ENCODE data around the gene TEFM. TPM values are rescaled to one million over a fixed set of nuclear protein-coding genes. Genes with fewer than 3 reads are reported as not detected.

Gene TEFM, protein sequence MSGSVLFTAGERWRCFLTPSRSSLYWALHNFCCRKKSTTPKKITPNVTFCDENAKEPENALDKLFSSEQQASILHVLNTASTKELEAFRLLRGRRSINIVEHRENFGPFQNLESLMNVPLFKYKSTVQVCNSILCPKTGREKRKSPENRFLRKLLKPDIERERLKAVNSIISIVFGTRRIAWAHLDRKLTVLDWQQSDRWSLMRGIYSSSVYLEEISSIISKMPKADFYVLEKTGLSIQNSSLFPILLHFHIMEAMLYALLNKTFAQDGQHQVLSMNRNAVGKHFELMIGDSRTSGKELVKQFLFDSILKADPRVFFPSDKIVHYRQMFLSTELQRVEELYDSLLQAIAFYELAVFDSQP
- total RNA-seq (18.7 TPM), polyA plus RNA-seq (16.6 TPM)
- long read RNA-seq, donor 1, partial matches to known transcripts = 0 of 2 reads
- long read RNA-seq, donor 1, other reads (novel, unspliced or antisense) = 0 of 2 reads
- long read RNA-seq, donor 2 = 0 reads
- long read RNA-seq, donor 3, transcript TEFM-202 (2 exons, 559 nt) = major isoform, 6 of 14 reads
- long read RNA-seq, donor 3, transcript TEFM-205 (4 exons, 1,891 nt) = major isoform, 6 of 14 reads
- long read RNA-seq, donor 3, partial matches to known transcripts = 0 of 14 reads
- long read RNA-seq, donor 3, other reads (novel, unspliced or antisense) = 0 of 14 reads
- long read RNA-seq, donor 4, partial matches to known transcripts = 0 of 2 reads
- long read RNA-seq, donor 4, other reads (novel, unspliced or antisense) = 0 of 2 reads
- long read RNA-seq, donor 5, transcript TEFM-205 (4 exons, 1,891 nt) = major isoform, 8 of 11 reads
- long read RNA-seq, donor 5, partial matches to known transcripts = 0 of 11 reads
- long read RNA-seq, donor 5, other reads (novel, unspliced or antisense) = 0 of 11 reads
- long read RNA-seq, donor 6, partial matches to known transcripts = 0 of 8 reads
- long read RNA-seq, donor 6, other reads (novel, unspliced or antisense) = 0 of 8 reads
- long read RNA-seq, donor 7, partial matches to known transcripts = 0 of 3 reads
- long read RNA-seq, donor 7, other reads (novel, unspliced or antisense) = 0 of 3 reads
- long read RNA-seq, donor 8, partial matches to known transcripts = 0 of 3 reads
- long read RNA-seq, donor 8, other reads (novel, unspliced or antisense) = 0 of 3 reads
- long read RNA-seq, donor 9, partial matches to known transcripts = 0 of 1 reads
- long read RNA-seq, donor 9, other reads (novel, unspliced or antisense) = 0 of 1 reads
- long read RNA-seq, donor 10, transcript TEFM-205 (4 exons, 1,891 nt) = major isoform, 5 of 7 reads
- long read RNA-seq, donor 10, partial matches to known transcripts = 0 of 7 reads
- long read RNA-seq, donor 10, other reads (novel, unspliced or antisense) = 0 of 7 reads

DNA sequence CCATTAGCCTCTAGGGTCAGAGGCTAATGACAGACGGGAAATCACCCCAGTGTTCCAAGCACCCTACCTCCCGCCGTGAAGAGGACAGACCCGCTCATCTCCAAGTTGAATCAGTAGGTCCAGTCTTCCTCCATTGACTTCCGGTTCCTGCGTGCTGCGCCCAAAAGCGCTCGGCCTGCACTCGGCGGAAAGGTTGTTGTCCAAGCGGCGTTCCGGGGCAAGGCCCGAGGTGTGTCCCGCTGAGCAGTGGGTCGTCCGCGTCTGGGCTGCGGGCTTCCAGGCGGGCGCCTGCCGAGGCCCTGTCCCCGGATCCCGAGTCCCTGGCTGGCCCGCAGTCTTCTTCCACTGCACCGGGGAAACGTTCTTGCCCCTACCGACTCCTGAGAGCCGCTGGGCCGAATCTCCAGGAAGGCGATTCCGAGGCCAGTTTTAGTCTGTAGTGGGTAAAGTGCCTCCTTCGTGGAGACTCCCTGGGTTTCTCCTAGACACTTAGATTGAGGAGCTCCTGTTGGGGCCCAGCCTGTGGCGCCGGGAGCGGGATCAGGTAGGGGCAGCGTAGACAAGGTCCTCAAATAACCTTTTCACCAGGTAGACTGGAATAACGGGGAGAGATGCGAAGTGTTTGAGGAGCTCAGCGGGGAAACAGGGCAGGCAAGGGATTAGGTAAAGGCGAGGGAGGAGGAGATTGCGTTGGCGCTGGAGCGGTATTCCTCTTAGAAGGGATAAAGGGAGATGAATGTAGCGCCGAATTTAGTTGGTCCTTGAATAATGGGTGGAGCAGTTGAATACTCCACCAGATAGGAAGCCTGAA, at the start of gene TEFM:
Gene TEFM (minus strand): TSS at position 138 of the 811 bp plus-strand sequence. CDS start 40 bp downstream, at position 98.
- peak within 1 kb of the TSS; percentile 86 to 92 for H3K4me3 ChIP-seq (ENCODE audit: low read length in 2 of 2)
- peak within 1 kb of the TSS; percentile 67 to 75 for H3K27ac ChIP-seq (ENCODE audit: low read depth in 1 of 2, low read length in 1 of 2)
- H3K4me1 ChIP-seq (ENCODE audit: control insufficient read depth in 2 of 2, insufficient read depth in 2 of 2, low read length in 2 of 2) = peaks cover 5 to 13% of the 10 kb centered on the region in 2 donors
- H3K9me3 ChIP-seq (ENCODE audit: control insufficient read depth in 2 of 2, insufficient read depth in 1 of 2, low read length in 1 of 2) = no peaks in the 10 kb centered on the region
- under 1% methylated on average over 47 of the region's 47 CpGs for whole genome bisulfite sequencing
- peak; percentile 63 to 91 (median 75) for DNase-seq (ENCODE audit: low read depth in 6 of 9, low spot score in 9 of 9)
- H3K27me3 ChIP-seq (ENCODE audit: control insufficient read depth in 2 of 2, insufficient read depth in 1 of 2, low read length in 1 of 2) = no peaks in the 10 kb centered on the region
- peaks cover 0 to 16% of the 10 kb centered on the region in 2 donors for H3K36me3 ChIP-seq (ENCODE audit: control insufficient read depth in 2 of 2, insufficient read depth in 2 of 2, low read length in 1 of 2)

DNA sequence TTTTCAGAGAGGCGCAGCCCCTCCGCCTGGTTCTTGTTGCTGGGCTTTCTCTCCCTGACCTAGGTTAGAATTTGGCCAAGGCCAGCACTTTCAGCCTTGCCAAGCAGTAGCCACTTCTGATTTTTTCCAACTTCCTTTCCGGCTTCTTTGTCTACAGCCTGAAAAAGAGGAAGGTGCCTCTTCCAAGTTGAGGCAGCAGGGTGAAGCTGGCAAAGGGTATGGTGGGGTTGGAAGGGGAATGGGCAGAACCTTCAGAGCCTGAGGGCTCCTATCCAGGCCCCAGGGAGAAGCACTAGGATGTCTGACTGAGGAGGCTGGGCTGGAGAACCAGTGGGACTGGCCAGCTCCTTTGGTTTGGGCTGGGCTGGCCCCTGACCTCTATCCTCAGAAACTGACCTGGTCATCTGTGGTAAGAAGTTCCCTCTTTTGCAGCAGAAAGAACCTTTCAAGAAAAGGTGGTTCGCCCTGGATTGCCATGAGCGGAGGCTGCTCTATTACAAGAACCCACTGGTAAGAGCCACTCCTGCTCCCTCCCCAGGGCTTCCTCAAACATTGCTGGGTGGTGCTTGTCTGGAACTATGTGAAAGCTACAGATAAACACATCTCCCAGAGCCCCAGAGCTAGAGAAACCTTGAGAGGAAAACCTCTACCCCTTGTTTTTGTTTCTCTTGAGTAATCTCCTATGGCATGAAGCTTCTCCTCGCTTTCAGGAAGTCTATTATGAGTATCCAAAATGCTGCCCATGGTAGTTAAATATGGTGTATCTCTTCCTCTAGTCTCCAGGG, 48.2 kb upstream of the TEFM start:
- Histone ChIP-seq H3K4me1 (ENCODE audit: control insufficient read depth in 2 of 2, insufficient read depth in 2 of 2, low read length in 2 of 2) (no peaks in the 10 kb centered on the region), H3K4me3 (ENCODE audit: low read length in 2 of 2) (no peak overlapping the region), H3K27ac (ENCODE audit: low read depth in 1 of 2, low read length in 1 of 2) (peak overlapping the region in 1 of 2 donors; percentile 17), H3K9me3 (ENCODE audit: control insufficient read depth in 2 of 2, insufficient read depth in 1 of 2, low read length in 1 of 2) (no peaks in the 10 kb centered on the region), H3K36me3 (ENCODE audit: control insufficient read depth in 2 of 2, insufficient read depth in 2 of 2, low read length in 1 of 2) (no peaks in the 10 kb centered on the region), H3K27me3 (ENCODE audit: control insufficient read depth in 2 of 2, insufficient read depth in 1 of 2, low read length in 1 of 2) (peaks cover 0 to 3% of the 10 kb centered on the region in 2 donors)
- WGBS = 95% methylated on average over 6 of the region's 6 CpGs
- no peak for DNase-seq (ENCODE audit: low read depth in 6 of 9, low spot score in 9 of 9)

DNA sequence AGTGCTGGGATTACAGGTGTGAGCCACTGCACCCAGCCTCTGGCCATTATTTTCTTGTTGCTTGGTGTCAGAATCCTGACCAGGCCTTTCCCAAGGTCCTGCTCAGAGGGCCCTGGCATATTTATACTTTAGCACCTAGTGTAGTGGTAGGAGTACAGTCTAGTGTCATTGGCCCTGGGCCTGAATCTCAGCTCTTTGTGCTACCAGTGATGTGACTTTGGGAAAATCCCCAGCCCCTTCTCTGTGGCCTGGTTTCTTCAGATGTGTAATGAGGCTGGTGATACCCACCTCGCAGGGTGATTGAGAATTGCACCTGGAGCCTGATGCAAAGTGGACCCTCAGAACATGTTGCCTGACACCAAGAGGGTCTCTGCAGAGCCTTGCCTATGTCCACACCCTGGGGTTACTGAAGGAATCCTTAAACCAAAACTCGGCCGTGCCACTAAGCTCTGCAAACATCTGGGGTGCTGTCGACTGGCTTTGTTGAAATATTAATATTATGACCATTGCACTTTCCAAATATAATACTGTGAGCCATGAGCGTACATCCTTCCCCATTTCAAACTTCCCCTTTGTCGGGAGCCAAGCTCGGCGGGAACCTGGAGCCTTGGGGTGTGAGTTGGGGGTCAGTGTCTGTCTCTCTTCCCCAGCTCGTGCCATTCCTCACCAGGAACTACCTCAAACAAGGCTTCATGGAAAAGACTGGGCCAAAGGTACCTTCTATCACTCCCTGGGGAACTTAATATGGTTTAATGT, 46.8 kb upstream of the TEFM start:
- no peaks in the 10 kb centered on the region for H3K36me3 ChIP-seq (ENCODE audit: control insufficient read depth in 2 of 2, insufficient read depth in 2 of 2, low read length in 1 of 2)
- 57% methylated on average over 9 of the region's 9 CpGs for WGBS
- H3K9me3 ChIP-seq (ENCODE audit: control insufficient read depth in 2 of 2, insufficient read depth in 1 of 2, low read length in 1 of 2) = no peaks in the 10 kb centered on the region
- no peaks in the 10 kb centered on the region for H3K4me1 ChIP-seq (ENCODE audit: control insufficient read depth in 2 of 2, insufficient read depth in 2 of 2, low read length in 2 of 2)
- no peak for DNase-seq (ENCODE audit: low read depth in 6 of 9, low spot score in 9 of 9)
- peaks cover 0 to 3% of the 10 kb centered on the region in 2 donors for H3K27me3 ChIP-seq (ENCODE audit: control insufficient read depth in 2 of 2, insufficient read depth in 1 of 2, low read length in 1 of 2)
- no peak overlapping the region for H3K4me3 ChIP-seq (ENCODE audit: low read length in 2 of 2)
- no peak overlapping the region for H3K27ac ChIP-seq (ENCODE audit: low read depth in 1 of 2, low read length in 1 of 2)

DNA sequence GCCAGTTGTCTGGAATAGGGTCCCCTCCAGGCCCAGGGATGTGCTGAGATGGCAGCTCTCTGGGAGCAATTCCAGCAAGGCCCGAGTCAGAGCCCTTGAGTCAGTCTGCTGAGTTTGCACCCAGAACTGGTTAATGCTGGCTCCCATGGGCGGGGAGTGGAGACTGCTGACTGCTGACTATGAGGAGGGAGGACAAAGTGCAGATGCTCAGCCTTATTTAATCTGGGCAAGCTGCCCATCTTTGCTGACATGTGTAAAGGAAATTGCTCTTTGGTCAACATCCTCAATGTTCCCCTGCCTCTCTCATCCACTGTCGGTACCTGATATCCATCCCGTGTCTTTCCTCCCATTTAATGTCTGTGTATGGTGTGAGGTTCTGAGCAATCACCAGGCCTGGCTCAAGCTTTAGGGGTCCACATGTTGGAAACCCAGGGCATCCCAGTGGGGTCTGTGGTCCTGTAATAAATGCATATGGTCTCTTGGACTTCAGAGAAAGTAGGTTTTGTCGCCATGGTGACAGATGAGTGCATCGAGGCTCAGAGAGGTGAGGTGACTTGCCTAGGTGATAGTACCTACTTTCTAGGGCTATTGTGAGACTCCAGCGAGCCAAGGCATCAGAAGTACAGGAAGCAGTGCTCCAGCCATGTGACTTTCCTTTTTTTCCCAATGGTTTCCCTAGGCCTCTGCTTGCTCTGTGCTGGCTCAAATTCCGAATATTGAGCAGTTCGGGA, 44.8 kb upstream of the TEFM start:
- no peak overlapping the region for H3K27ac ChIP-seq (ENCODE audit: low read depth in 1 of 2, low read length in 1 of 2)
- DNase-seq (ENCODE audit: low read depth in 6 of 9, low spot score in 9 of 9) = no peak

DNA sequence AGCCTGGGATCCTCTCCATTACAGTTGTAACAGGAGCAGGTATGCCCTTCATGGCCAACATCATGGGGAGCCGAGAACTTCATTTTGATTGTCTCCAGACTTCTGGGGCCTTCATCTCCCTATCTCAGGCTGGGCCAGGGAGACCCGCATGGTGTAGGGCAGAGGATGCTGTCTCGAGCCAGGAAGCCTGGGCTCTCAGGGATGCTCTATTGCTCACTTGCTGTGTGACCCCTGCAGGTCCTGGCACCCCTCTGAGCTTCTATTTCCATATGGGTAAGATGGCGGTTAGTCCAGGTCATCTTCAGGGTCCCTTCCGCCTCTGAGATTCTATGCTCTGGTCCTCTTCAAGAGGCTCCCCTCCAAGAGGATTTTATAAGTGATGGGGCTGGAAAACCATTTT, 44.2 kb upstream of the TEFM start:
- Histone ChIP-seq H3K27ac (ENCODE audit: low read depth in 1 of 2, low read length in 1 of 2) (no peak overlapping the region), H3K36me3 (ENCODE audit: control insufficient read depth in 2 of 2, insufficient read depth in 2 of 2, low read length in 1 of 2) (no peaks in the 10 kb centered on the region), H3K4me1 (ENCODE audit: control insufficient read depth in 2 of 2, insufficient read depth in 2 of 2, low read length in 2 of 2) (no peaks in the 10 kb centered on the region), H3K9me3 (ENCODE audit: control insufficient read depth in 2 of 2, insufficient read depth in 1 of 2, low read length in 1 of 2) (no peaks in the 10 kb centered on the region), H3K27me3 (ENCODE audit: control insufficient read depth in 2 of 2, insufficient read depth in 1 of 2, low read length in 1 of 2) (no peaks in the 10 kb centered on the region), H3K4me3 (ENCODE audit: low read length in 2 of 2) (no peak overlapping the region)
- no peak for DNase-seq (ENCODE audit: low read depth in 6 of 9, low spot score in 9 of 9)
- 97% methylated on average over 5 of the region's 5 CpGs for WGBS

More for the DNA sequence above, 44.8 kb upstream of the TEFM start:
- H3K4me3 ChIP-seq (ENCODE audit: low read length in 2 of 2) = no peak overlapping the region
- H3K4me1 ChIP-seq (ENCODE audit: control insufficient read depth in 2 of 2, insufficient read depth in 2 of 2, low read length in 2 of 2) = no peaks in the 10 kb centered on the region
- H3K27me3 ChIP-seq (ENCODE audit: control insufficient read depth in 2 of 2, insufficient read depth in 1 of 2, low read length in 1 of 2) = no peaks in the 10 kb centered on the region
- no peaks in the 10 kb centered on the region for H3K9me3 ChIP-seq (ENCODE audit: control insufficient read depth in 2 of 2, insufficient read depth in 1 of 2, low read length in 1 of 2)
- H3K36me3 ChIP-seq (ENCODE audit: control insufficient read depth in 2 of 2, insufficient read depth in 2 of 2, low read length in 1 of 2) = no peaks in the 10 kb centered on the region
- 83% methylated on average over 9 of the region's 9 CpGs for WGBS

DNA sequence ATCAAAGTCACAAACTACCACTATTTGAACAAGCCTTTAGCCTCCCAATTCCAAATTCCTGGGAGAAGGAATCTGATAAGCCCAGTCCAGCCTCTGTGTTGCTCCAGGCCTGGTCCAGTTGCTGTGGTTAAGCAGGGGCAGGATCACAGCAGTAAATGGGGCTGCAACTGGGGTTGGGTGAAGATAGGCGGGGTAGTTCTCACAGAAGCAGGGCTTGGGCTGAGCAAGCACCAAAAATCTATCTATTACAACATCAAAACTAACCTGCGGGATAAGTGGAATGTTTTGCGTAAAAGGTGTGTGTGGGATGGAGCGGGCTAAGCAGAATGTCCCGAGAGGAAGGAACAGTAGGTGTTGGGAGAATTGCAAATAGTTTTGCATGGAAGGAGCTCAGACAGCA, 41.8 kb upstream of the TEFM start:
- Histone ChIP-seq H3K27ac (ENCODE audit: low read depth in 1 of 2, low read length in 1 of 2) (no peak overlapping the region), H3K9me3 (ENCODE audit: control insufficient read depth in 2 of 2, insufficient read depth in 1 of 2, low read length in 1 of 2) (no peaks in the 10 kb centered on the region), H3K4me3 (ENCODE audit: low read length in 2 of 2) (no peak overlapping the region), H3K4me1 (ENCODE audit: control insufficient read depth in 2 of 2, insufficient read depth in 2 of 2, low read length in 2 of 2) (no peaks in the 10 kb centered on the region), H3K36me3 (ENCODE audit: control insufficient read depth in 2 of 2, insufficient read depth in 2 of 2, low read length in 1 of 2) (no peaks in the 10 kb centered on the region), H3K27me3 (ENCODE audit: control insufficient read depth in 2 of 2, insufficient read depth in 1 of 2, low read length in 1 of 2) (no peaks in the 10 kb centered on the region)
- no peak for DNase-seq (ENCODE audit: low read depth in 6 of 9, low spot score in 9 of 9)
- WGBS = 98% methylated on average over 5 of the region's 5 CpGs

All from thymus (tissue), 14 donors.